ENCODE measurements around the gene BICD2.

The BICD2 gene

DNA sequence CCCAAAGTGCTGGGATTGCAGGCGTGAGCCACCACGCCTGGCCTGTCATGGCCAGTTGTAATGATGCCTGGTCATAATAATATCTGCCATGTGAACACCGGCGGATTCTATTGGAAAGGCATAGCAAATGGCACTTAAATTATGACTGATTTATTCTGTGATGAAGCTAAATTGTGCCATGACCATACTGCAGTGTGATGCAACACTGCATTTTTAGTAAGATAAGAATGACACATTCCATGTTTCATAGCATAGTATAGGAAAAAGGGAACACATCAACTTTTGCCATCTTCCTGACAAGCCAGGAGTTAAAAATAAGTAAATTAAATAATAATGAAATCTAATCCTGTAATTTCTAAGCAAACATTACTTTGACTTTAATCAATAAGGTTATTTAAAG, 30.4 kb upstream of the BICD2 start:
- Histone ChIP-seq H3K27ac (ENCODE audit: low read depth, low read length) (no peak overlapping the region), H2AFZ (ENCODE audit: low read length, unreplicated experiment) (no peak overlapping the region), H3K27me3 (ENCODE audit: insufficient read depth, low read length) (peaks cover 43% of the 10 kb centered on the region), H3K4me3 (ENCODE audit: low read depth, low read length) (no peak overlapping the region), H3K4me1 (ENCODE audit: control insufficient read depth, insufficient read depth, low read length, unreplicated experiment) (no peaks in the 10 kb centered on the region), H3K79me2 (ENCODE audit: control insufficient read depth, insufficient read depth, low read length, unreplicated experiment) (no peaks in the 10 kb centered on the region), H3K36me3 (ENCODE audit: insufficient read depth, low read length) (no peaks in the 10 kb centered on the region)

DNA sequence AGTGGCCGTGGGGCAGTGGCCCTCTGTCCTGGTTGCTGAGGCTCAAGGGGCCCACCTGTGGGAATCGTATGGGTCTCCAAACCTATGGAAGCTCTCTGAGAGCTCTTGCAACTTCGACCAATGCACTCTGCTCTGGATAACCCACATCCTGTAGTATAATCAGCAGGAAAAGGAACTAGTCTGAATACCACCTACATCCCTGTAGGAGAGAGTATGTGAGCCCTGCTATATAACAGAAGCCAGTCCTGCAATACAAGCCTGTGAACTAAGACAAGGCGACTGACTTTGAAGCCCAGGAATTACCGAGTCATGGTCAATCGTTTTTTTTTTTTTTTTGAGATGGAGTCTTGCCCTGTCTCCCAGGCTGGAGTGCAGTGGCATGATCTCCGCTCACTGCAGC, 29.8 kb upstream of the BICD2 start:
- no peak overlapping the region for H3K27ac ChIP-seq (ENCODE audit: low read depth, low read length)
- H3K27me3 ChIP-seq (ENCODE audit: insufficient read depth, low read length): peaks cover 40% of the 10 kb centered on the region
- no peaks in the 10 kb centered on the region for H3K4me1 ChIP-seq (ENCODE audit: control insufficient read depth, insufficient read depth, low read length, unreplicated experiment)
- H3K36me3 ChIP-seq (ENCODE audit: insufficient read depth, low read length): no peaks in the 10 kb centered on the region
- no peak overlapping the region for H2AFZ ChIP-seq (ENCODE audit: low read length, unreplicated experiment)
- no peak overlapping the region for H3K4me3 ChIP-seq (ENCODE audit: low read depth, low read length)
- no peaks in the 10 kb centered on the region for H3K79me2 ChIP-seq (ENCODE audit: control insufficient read depth, insufficient read depth, low read length, unreplicated experiment)

- peak overlapping the region; percentile 3 for H2AFZ ChIP-seq (ENCODE audit: low read length, unreplicated experiment)
- no peak overlapping the region for H3K27ac ChIP-seq (ENCODE audit: low read depth, low read length)
- no peak overlapping the region for H3K4me3 ChIP-seq (ENCODE audit: low read depth, low read length)
- H3K4me1 ChIP-seq (ENCODE audit: control insufficient read depth, insufficient read depth, low read length, unreplicated experiment): no peaks in the 10 kb centered on the region
- H3K36me3 ChIP-seq (ENCODE audit: insufficient read depth, low read length): no peaks in the 10 kb centered on the region
- H3K79me2 ChIP-seq (ENCODE audit: control insufficient read depth, insufficient read depth, low read length, unreplicated experiment): no peaks in the 10 kb centered on the region
- peaks cover 14% of the 10 kb centered on the region for H3K27me3 ChIP-seq (ENCODE audit: insufficient read depth, low read length)
These were observed 26.2 kb upstream of the BICD2 start for GRCh38 chr9:92790542-92791527.

GRCh38 chr9:92786298-92786697, 21.7 kb upstream of the BICD2 start:
- no peaks in the 10 kb centered on the region for H3K79me2 ChIP-seq (ENCODE audit: control insufficient read depth, insufficient read depth, low read length, unreplicated experiment)
- no peak overlapping the region for H3K4me3 ChIP-seq (ENCODE audit: low read depth, low read length)
- H3K27ac ChIP-seq (ENCODE audit: low read depth, low read length): no peak overlapping the region
- H3K36me3 ChIP-seq (ENCODE audit: insufficient read depth, low read length): no peaks in the 10 kb centered on the region
- peaks cover 10% of the 10 kb centered on the region for H3K27me3 ChIP-seq (ENCODE audit: insufficient read depth, low read length)
- H2AFZ ChIP-seq (ENCODE audit: low read length, unreplicated experiment): no peak overlapping the region
- no peaks in the 10 kb centered on the region for H3K4me1 ChIP-seq (ENCODE audit: control insufficient read depth, insufficient read depth, low read length, unreplicated experiment)

DNA sequence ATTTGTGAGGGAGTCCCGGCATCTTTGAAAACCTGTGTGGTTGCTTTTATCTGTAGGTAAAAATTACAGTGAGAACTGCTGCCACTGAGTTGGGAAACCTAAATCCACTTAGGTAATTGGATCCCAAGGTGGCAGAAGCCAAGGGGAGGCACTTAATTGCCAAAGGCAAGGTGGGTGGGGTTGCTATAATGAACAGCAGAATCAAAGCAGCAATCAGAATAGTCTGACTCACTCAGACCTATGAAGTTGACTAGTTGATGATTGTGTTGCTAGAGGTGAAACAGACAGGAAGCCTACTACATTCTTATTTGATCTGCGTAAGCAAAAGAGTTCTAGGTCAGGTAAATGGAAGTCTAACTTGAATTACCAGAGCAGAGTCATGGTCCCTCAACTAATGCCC, 17.3 kb upstream of the BICD2 start:
- no peak overlapping the region for H3K27ac ChIP-seq (ENCODE audit: low read depth, low read length)

GRCh38 chr9:92780206-92780605, 15.6 kb upstream of the BICD2 start:
- H3K27ac ChIP-seq (ENCODE audit: low read depth, low read length): no peak overlapping the region
- no peaks in the 10 kb centered on the region for H3K36me3 ChIP-seq (ENCODE audit: insufficient read depth, low read length)
- H3K4me3 ChIP-seq (ENCODE audit: low read depth, low read length): no peak overlapping the region
- H3K4me1 ChIP-seq (ENCODE audit: control insufficient read depth, insufficient read depth, low read length, unreplicated experiment): no peaks in the 10 kb centered on the region
- H2AFZ ChIP-seq (ENCODE audit: low read length, unreplicated experiment): no peak overlapping the region
- peaks cover 16% of the 10 kb centered on the region for H3K27me3 ChIP-seq (ENCODE audit: insufficient read depth, low read length)
- H3K79me2 ChIP-seq (ENCODE audit: control insufficient read depth, insufficient read depth, low read length, unreplicated experiment): no peaks in the 10 kb centered on the region

More for the DNA sequence above, 17.3 kb upstream of the BICD2 start:
- H3K27me3 ChIP-seq (ENCODE audit: insufficient read depth, low read length): peaks cover 26% of the 10 kb centered on the region
- H3K79me2 ChIP-seq (ENCODE audit: control insufficient read depth, insufficient read depth, low read length, unreplicated experiment): no peaks in the 10 kb centered on the region
- H3K4me3 ChIP-seq (ENCODE audit: low read depth, low read length): no peak overlapping the region
- H3K4me1 ChIP-seq (ENCODE audit: control insufficient read depth, insufficient read depth, low read length, unreplicated experiment): no peaks in the 10 kb centered on the region
- no peaks in the 10 kb centered on the region for H3K36me3 ChIP-seq (ENCODE audit: insufficient read depth, low read length)
- H2AFZ ChIP-seq (ENCODE audit: low read length, unreplicated experiment): no peak overlapping the region

GRCh38 chr9:92775466-92775865, 10.8 kb upstream of the BICD2 start:
- H3K27me3 ChIP-seq (ENCODE audit: insufficient read depth, low read length): peaks cover 13% of the 10 kb centered on the region
- H2AFZ ChIP-seq (ENCODE audit: low read length, unreplicated experiment): no peak overlapping the region
- H3K79me2 ChIP-seq (ENCODE audit: control insufficient read depth, insufficient read depth, low read length, unreplicated experiment): no peaks in the 10 kb centered on the region
- no peaks in the 10 kb centered on the region for H3K4me1 ChIP-seq (ENCODE audit: control insufficient read depth, insufficient read depth, low read length, unreplicated experiment)
- no peak overlapping the region for H3K27ac ChIP-seq (ENCODE audit: low read depth, low read length)
- H3K4me3 ChIP-seq (ENCODE audit: low read depth, low read length): no peak overlapping the region
- no peaks in the 10 kb centered on the region for H3K36me3 ChIP-seq (ENCODE audit: insufficient read depth, low read length)

GRCh38 chr9:92774274-92774673, 9.6 kb upstream of the BICD2 start:
- H3K36me3 ChIP-seq (ENCODE audit: insufficient read depth, low read length): no peaks in the 10 kb centered on the region
- no peaks in the 10 kb centered on the region for H3K4me1 ChIP-seq (ENCODE audit: control insufficient read depth, insufficient read depth, low read length, unreplicated experiment)
- no peaks in the 10 kb centered on the region for H3K79me2 ChIP-seq (ENCODE audit: control insufficient read depth, insufficient read depth, low read length, unreplicated experiment)
- no peak overlapping the region for H3K27ac ChIP-seq (ENCODE audit: low read depth, low read length)
- peaks cover 2% of the 10 kb centered on the region for H3K27me3 ChIP-seq (ENCODE audit: insufficient read depth, low read length)
- no peak overlapping the region for H3K4me3 ChIP-seq (ENCODE audit: low read depth, low read length)
- no peak overlapping the region for H2AFZ ChIP-seq (ENCODE audit: low read length, unreplicated experiment)

DNA sequence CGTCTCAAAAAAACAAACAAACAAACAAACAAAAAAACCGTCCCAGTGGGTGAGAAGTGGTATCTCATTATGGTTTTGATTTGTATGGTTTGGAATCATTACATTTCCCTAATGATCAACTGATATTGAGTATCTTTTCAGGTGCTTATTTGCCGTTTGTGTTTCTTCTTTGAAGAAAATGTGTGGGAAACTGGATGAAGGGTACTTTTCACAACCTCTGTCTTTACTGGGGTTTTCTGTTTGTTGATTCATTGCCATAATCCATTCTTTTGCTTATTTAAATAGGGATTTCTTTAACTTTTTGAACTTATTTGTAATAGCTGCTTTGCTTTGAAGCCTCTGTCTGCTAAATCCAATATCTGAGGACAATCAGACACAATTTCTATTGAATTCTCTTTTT, 9.2 kb upstream of the BICD2 start:
- no peaks in the 10 kb centered on the region for H3K79me2 ChIP-seq (ENCODE audit: control insufficient read depth, insufficient read depth, low read length, unreplicated experiment)

GRCh38 chr9:92771309-92771708, 6.7 kb upstream of the BICD2 start:
- Histone ChIP-seq H2AFZ (ENCODE audit: low read length, unreplicated experiment) (no peak overlapping the region), H3K4me3 (ENCODE audit: low read depth, low read length) (no peak overlapping the region), H3K4me1 (ENCODE audit: control insufficient read depth, insufficient read depth, low read length, unreplicated experiment) (peaks cover under 1% of the 10 kb centered on the region), H3K79me2 (ENCODE audit: control insufficient read depth, insufficient read depth, low read length, unreplicated experiment) (no peaks in the 10 kb centered on the region), H3K36me3 (ENCODE audit: insufficient read depth, low read length) (no peaks in the 10 kb centered on the region), H3K27ac (ENCODE audit: low read depth, low read length) (no peak overlapping the region), H3K27me3 (ENCODE audit: insufficient read depth, low read length) (no peaks in the 10 kb centered on the region; the same call in 1 of the 2 replicates)

More for the DNA sequence above, 9.2 kb upstream of the BICD2 start:
- Histone ChIP-seq H3K4me1 (ENCODE audit: control insufficient read depth, insufficient read depth, low read length, unreplicated experiment) (no peaks in the 10 kb centered on the region), H2AFZ (ENCODE audit: low read length, unreplicated experiment) (no peak overlapping the region), H3K4me3 (ENCODE audit: low read depth, low read length) (no peak overlapping the region), H3K27me3 (ENCODE audit: insufficient read depth, low read length) (no peaks in the 10 kb centered on the region), H3K27ac (ENCODE audit: low read depth, low read length) (no peak overlapping the region), H3K36me3 (ENCODE audit: insufficient read depth, low read length) (no peaks in the 10 kb centered on the region)

All from ACC112 (cell line).